ENCODE data around the gene BMPR1A.

The BMPR1A gene

GRCh38 chr10:86768412-86769062 is 12.1 kb downstream of the BMPR1A start:
- DNase-seq: no peak

- DNase-seq: no peak
These were observed 13.6 kb downstream of the BMPR1A start for GRCh38 chr10:86769991-86770390.

- DNase-seq: no peak
These were observed 14.1 kb downstream of the BMPR1A start for GRCh38 chr10:86770412-86770960.

GRCh38 chr10:86773498-86773897 is 17.1 kb downstream of the BMPR1A start:
- no peak for DNase-seq

GRCh38 chr10:86775056-86775869 is 18.8 kb downstream of the BMPR1A start:
- DNase-seq: no peak

- no peak for DNase-seq
These were observed 19.4 kb downstream of the BMPR1A start for GRCh38 chr10:86775870-86776180.

GRCh38 chr10:86779220-86780017 is 23.0 kb downstream of the BMPR1A start:
- no peak for DNase-seq

- DNase-seq: no peak
These were observed 26.4 kb downstream of the BMPR1A start for GRCh38 chr10:86782701-86783418.

GRCh38 chr10:86785037-86785436 is 28.6 kb downstream of the BMPR1A start:
- DNase-seq: no peak

- no peak for DNase-seq
These were observed 29.5 kb downstream of the BMPR1A start for GRCh38 chr10:86785968-86786367.

- no peak for DNase-seq
These were observed 29.9 kb downstream of the BMPR1A start for GRCh38 chr10:86786368-86786767.

- no peak for DNase-seq
These were observed 34.0 kb downstream of the BMPR1A start for GRCh38 chr10:86790394-86790793.

GRCh38 chr10:86792461-86793167 is 36.2 kb downstream of the BMPR1A start:
- no peak for DNase-seq

- no peak for DNase-seq
These were observed 37.3 kb downstream of the BMPR1A start for GRCh38 chr10:86793696-86794095.

- no peak for DNase-seq
These were observed 38.9 kb downstream of the BMPR1A start for GRCh38 chr10:86795353-86795752.

GRCh38 chr10:86798025-86798424 is 41.6 kb downstream of the BMPR1A start:
- DNase-seq: no peak

- no peak for DNase-seq
These were observed 42.2 kb downstream of the BMPR1A start for GRCh38 chr10:86798611-86799010.

GRCh38 chr10:86799188-86799845 is 42.9 kb downstream of the BMPR1A start:
- DNase-seq: no peak

GRCh38 chr10:86801995-86802394 is 45.6 kb downstream of the BMPR1A start:
- DNase-seq: no peak

- no peak for DNase-seq
These were observed 46.2 kb downstream of the BMPR1A start for GRCh38 chr10:86802473-86803108.

GRCh38 chr10:86803156-86803555 is 46.7 kb downstream of the BMPR1A start:
- DNase-seq: no peak

All from stimulated activated CD4-positive, alpha-beta T cell treated with anti-CD3 and anti-CD28 coated beads, Interleukin-2, amount 100 ng/mL, for 48 hours (primary cell).